CD4-positive, alpha-beta memory T cell (primary cell): ENCODE results near the gene MAP1B. TPM values are rescaled to one million over a fixed set of nuclear protein-coding genes. Genes with fewer than 3 reads are reported as not detected.

Experiments
- CTCF ChIA-PET: fragments of 350-600 bp; sonication (Branson Sonifier 250); formaldehyde crosslinking; loops from one replicate; lab custom pipeline; 2021; ENCODE audit warnings: inconsistent platforms; ENCODE audit not compliant: partially characterized antibody; lab: Charles Lee
- POLR2A ChIA-PET: fragments of 350-600 bp; sonication (Branson Sonifier 250); formaldehyde crosslinking; loops from one replicate; lab custom pipeline; 2021; ENCODE audit not compliant: partially characterized antibody; lab: Charles Lee
- DNase-seq, 5 donors: peaks; one replicate each; pipeline versions ENCODE4 v3.0.0 to v3.0.0-alpha.2; 2020 to 2022; ENCODE audit warnings: mixed read lengths in 1 of 5
- H3K27ac ChIP-seq: one replicate; pipeline ENCODE4 v1.7.0; 2013; ENCODE audit warnings: low read depth, low read length
- H3K27me3 ChIP-seq: 2 replicates; pipeline ENCODE4 v1.7.0; 2013; ENCODE audit warnings: mild to moderate bottlenecking, low read length, moderate library complexity; ENCODE audit not compliant: insufficient read depth
- H3K36me3 ChIP-seq: 2 replicates; pipeline ENCODE4 v1.7.0; 2013; ENCODE audit warnings: mild to moderate bottlenecking, low read length, moderate library complexity; ENCODE audit not compliant: insufficient read depth
- H3K4me1 ChIP-seq: 2 replicates; pipeline ENCODE4 v1.7.0; 2013; ENCODE audit warnings: mild to moderate bottlenecking, low read length, moderate library complexity; ENCODE audit not compliant: insufficient read depth
- H3K4me3 ChIP-seq, 2 donors: one replicate each; pipeline ENCODE4 v1.7.0; 2013; ENCODE audit warnings: low read length in 2 of 2, mild to moderate bottlenecking in 1 of 2
- H3K9me3 ChIP-seq, 2 donors: one replicate each; pipeline ENCODE4 v1.7.0; 2013; ENCODE audit warnings: low read length in 2 of 2, control low read depth in 1 of 2; ENCODE audit not compliant: control insufficient read depth in 1 of 2
- H3K27ac Mint-ChIP-seq, 7 donors: one replicate each; pipeline ENCODE4 v1.8.0; 2020 to 2021; ENCODE audit warnings: mixed read lengths in 7 of 7, mild to moderate bottlenecking in 6 of 7, inconsistent platforms in 3 of 7, moderate library complexity in 3 of 7
- H3K27me3 Mint-ChIP-seq, 2 donors: one replicate each; pipeline ENCODE4 v1.8.0; 2020 to 2021; ENCODE audit warnings: mixed read lengths in 2 of 2
- H3K36me3 Mint-ChIP-seq, 2 donors: one replicate each; pipeline ENCODE4 v1.8.0; 2020 to 2021; ENCODE audit warnings: mixed read lengths in 2 of 2, inconsistent platforms in 1 of 2, mild to moderate bottlenecking in 1 of 2
- H3K4me1 Mint-ChIP-seq, 4 donors: one replicate each; pipeline ENCODE4 v1.8.0; 2020 to 2021; ENCODE audit warnings: mixed read lengths in 4 of 4, mild to moderate bottlenecking in 1 of 4
- H3K4me3 Mint-ChIP-seq, 8 donors: one replicate each; pipeline ENCODE4 v1.8.0; 2020 to 2021; ENCODE audit warnings: mixed read lengths in 8 of 8, mild to moderate bottlenecking in 7 of 8, moderate library complexity in 6 of 8, inconsistent platforms in 3 of 8
- H3K9me3 Mint-ChIP-seq, 8 donors: one replicate each; pipeline ENCODE4 v1.8.0; 2020 to 2021; ENCODE audit warnings: mixed read lengths in 8 of 8, mild to moderate bottlenecking in 5 of 8, inconsistent platforms in 3 of 8, moderate library complexity in 1 of 8
- intact Hi-C: fragments of 100-400 bp; cut with micrococcal nuclease; formaldehyde crosslinking; loops from one replicate; pipeline ENCODE4 v1.15.1; 2023
- polyA plus RNA-seq, 2 donors: library from polyadenylated mRNA; unstranded; fragments of 300-500 nt; fragmentation: Illumina TruSeq; gene quantifications; one replicate each; pipeline ENCODE4 v1.2.3, GENCODE V29; 2021
- total RNA-seq, 2 experiments: library from RNA; stranded (reverse); gene quantifications; one replicate each; pipeline ENCODE4 v1.2.3, GENCODE V29; 2021

Gene MAP1B
- total and polyA plus RNA-seq, 4 experiments from 2014 or later, result 0.13 to 0.25 TPM; not detected in 2

- Histone ChIP-seq H3K36me3 (no peaks in the 10 kb centered on the region), H3K9me3 (no peaks in the 10 kb centered on the region), H3K27me3 (no peaks in the 10 kb centered on the region), H3K4me3 (no peak overlapping the region), H3K4me1 (no peaks in the 10 kb centered on the region), H3K27ac (no peak overlapping the region)
- no peak for DNase-seq
- no peak overlapping the region for H3K4me3 Mint-ChIP-seq
- H3K27me3 Mint-ChIP-seq, result peaks cover 8 to 19% of the 10 kb centered on the region in 2 donors
- H3K9me3 Mint-ChIP-seq, result peaks cover 0 to 3% (median 0%) of the 10 kb centered on the region in 8 donors
- CTCF ChIA-PET, result no interaction called here
- no peak overlapping the region for H3K27ac Mint-ChIP-seq
- no peaks in the 10 kb centered on the region for H3K36me3 Mint-ChIP-seq
- POLR2A ChIA-PET, result no interaction called here
- intact Hi-C loops, result no loop called here
- no peaks in the 10 kb centered on the region for H3K4me1 Mint-ChIP-seq
These were observed 39.4 kb upstream of the MAP1B start for GRCh38 chr5:72067682-72068470.

GRCh38 chr5:72070529-72070928, 36.7 kb upstream of the MAP1B start:
- H3K27ac Mint-ChIP-seq, result no peak overlapping the region
- H3K9me3 ChIP-seq, result no peaks in the 10 kb centered on the region
- H3K9me3 Mint-ChIP-seq, result no peaks in the 10 kb centered on the region
- peaks cover 8 to 18% of the 10 kb centered on the region in 2 donors for H3K27me3 Mint-ChIP-seq
- intact Hi-C loops, result no loop called here
- ChIA-PET CTCF (no interaction called here), POLR2A (no interaction called here)
- no peaks in the 10 kb centered on the region for H3K4me1 Mint-ChIP-seq
- H3K36me3 Mint-ChIP-seq, result no peaks in the 10 kb centered on the region
- no peak for DNase-seq
- H3K4me1 ChIP-seq, result no peaks in the 10 kb centered on the region
- no peak overlapping the region for H3K27ac ChIP-seq
- H3K36me3 ChIP-seq, result no peaks in the 10 kb centered on the region
- no peak overlapping the region for H3K4me3 Mint-ChIP-seq
- H3K4me3 ChIP-seq, result no peak overlapping the region
- no peaks in the 10 kb centered on the region for H3K27me3 ChIP-seq

- Mint-ChIP-seq H3K9me3 (no peaks in the 10 kb centered on the region), H3K36me3 (no peaks in the 10 kb centered on the region), H3K4me3 (no peak overlapping the region), H3K27me3 (peaks cover 5 to 11% of the 10 kb centered on the region in 2 donors), H3K4me1 (no peaks in the 10 kb centered on the region), H3K27ac (no peak overlapping the region)
- Histone ChIP-seq H3K36me3 (no peaks in the 10 kb centered on the region), H3K4me1 (no peaks in the 10 kb centered on the region), H3K27ac (no peak overlapping the region), H3K27me3 (no peaks in the 10 kb centered on the region), H3K4me3 (no peak overlapping the region), H3K9me3 (no peaks in the 10 kb centered on the region)
- CTCF ChIA-PET, result no interaction called here
- intact Hi-C loops, result no loop called here
- POLR2A ChIA-PET, result no interaction called here
- DNase-seq, result no peak
These were observed 35.4 kb upstream of the MAP1B start for GRCh38 chr5:72071906-72072305.

DNA sequence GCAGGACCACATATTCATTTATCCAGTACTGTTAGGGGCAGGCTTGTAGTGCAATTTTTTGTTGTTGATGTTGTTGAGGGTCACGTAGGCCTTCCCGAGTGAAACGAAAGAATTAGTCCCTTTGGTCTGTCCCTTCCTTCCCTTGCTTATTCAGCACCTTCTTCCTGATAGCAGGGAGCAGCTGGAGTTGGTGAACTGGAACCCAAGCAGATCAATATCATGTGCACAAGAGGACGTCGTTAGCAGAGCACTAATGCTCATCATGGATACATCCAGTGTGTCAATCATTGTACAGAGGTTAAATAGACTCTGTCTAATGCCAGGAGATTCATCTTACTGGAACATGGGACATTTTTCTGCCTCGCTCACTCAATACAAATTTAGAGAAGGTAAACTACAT, 33.0 kb upstream of the MAP1B start:
- peaks cover 4 to 20% of the 10 kb centered on the region in 2 donors for H3K27me3 Mint-ChIP-seq
- H3K27ac Mint-ChIP-seq, result no peak overlapping the region
- H3K36me3 Mint-ChIP-seq, result no peaks in the 10 kb centered on the region
- no peaks in the 10 kb centered on the region for H3K9me3 Mint-ChIP-seq
- no peaks in the 10 kb centered on the region for H3K36me3 ChIP-seq
- H3K4me3 ChIP-seq, result no peak overlapping the region
- no peaks in the 10 kb centered on the region for H3K9me3 ChIP-seq
- ChIA-PET CTCF (no interaction called here), POLR2A (no interaction called here)
- intact Hi-C loops, result no loop called here
- no peaks in the 10 kb centered on the region for H3K4me1 Mint-ChIP-seq
- H3K4me3 Mint-ChIP-seq, result no peak overlapping the region
- no peak overlapping the region for H3K27ac ChIP-seq
- no peak for DNase-seq
- H3K27me3 ChIP-seq, result no peaks in the 10 kb centered on the region
- H3K4me1 ChIP-seq, result no peaks in the 10 kb centered on the region

DNA sequence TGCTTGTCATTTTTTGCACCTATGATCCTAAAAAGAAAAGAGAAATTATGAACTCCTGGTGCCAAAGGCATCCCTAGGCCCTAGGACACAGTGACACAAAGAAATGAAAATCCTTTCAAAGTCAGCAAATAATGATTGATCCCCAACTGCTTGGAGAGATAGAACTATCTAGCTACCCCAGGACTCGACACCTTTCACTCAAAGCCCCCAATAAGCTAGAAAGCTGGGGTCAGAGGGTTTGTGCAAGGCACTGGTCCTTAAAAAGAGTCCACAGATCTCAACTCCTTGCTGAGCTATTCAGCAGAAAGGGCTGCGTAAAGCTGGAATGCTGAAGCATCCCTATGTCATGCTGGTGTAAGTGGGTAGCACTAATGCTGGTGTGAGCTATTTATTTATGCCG, 31.8 kb upstream of the MAP1B start:
- H3K9me3 Mint-ChIP-seq, result no peaks in the 10 kb centered on the region
- intact Hi-C loops, result no loop called here
- Histone ChIP-seq H3K27ac (no peak overlapping the region), H3K36me3 (no peaks in the 10 kb centered on the region), H3K4me3 (no peak overlapping the region), H3K9me3 (no peaks in the 10 kb centered on the region), H3K4me1 (no peaks in the 10 kb centered on the region), H3K27me3 (no peaks in the 10 kb centered on the region)
- ChIA-PET POLR2A (no interaction called here), CTCF (no interaction called here)
- peaks cover 6 to 24% of the 10 kb centered on the region in 2 donors for H3K27me3 Mint-ChIP-seq
- no peak for DNase-seq
- H3K27ac Mint-ChIP-seq, result no peak overlapping the region
- no peaks in the 10 kb centered on the region for H3K4me1 Mint-ChIP-seq
- H3K36me3 Mint-ChIP-seq, result no peaks in the 10 kb centered on the region
- H3K4me3 Mint-ChIP-seq, result no peak overlapping the region

DNA sequence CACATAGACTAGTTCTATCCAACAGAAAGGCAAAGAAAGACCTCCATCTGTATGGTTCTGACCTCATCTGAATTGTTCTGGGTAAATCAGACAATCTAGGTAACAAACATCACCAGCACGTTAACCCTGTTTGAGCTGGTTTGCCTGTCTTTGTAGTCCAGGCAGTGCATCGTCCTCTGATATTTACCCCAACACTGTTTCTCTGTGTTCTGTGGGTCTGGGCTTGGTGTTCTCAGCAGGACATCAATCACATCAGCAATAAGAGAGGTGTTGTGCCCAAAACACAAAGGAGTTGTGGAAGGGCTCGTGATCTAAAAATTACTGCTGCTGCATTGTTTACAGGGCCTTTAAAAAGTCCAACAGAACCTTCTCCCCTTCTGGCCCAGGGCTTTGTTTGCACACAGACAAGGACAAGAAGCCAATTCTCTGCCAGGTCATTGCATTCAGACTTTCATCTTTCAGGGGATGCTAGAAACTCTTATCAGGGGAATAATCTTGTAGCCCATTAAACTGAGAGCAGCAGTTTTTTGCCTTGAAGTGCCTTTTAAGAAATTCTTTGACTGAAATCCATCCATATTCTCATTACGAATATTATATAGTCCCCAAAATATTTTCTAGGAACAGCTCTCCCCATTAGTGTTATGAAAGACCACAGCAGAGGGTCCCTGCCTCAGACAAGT, 30.5 kb upstream of the MAP1B start:
- H3K36me3 Mint-ChIP-seq, result no peaks in the 10 kb centered on the region
- Histone ChIP-seq H3K9me3 (no peaks in the 10 kb centered on the region), H3K4me3 (no peak overlapping the region), H3K36me3 (no peaks in the 10 kb centered on the region), H3K27ac (no peak overlapping the region), H3K4me1 (no peaks in the 10 kb centered on the region), H3K27me3 (no peaks in the 10 kb centered on the region)
- POLR2A ChIA-PET, result no interaction called here
- H3K9me3 Mint-ChIP-seq, result no peaks in the 10 kb centered on the region
- H3K4me3 Mint-ChIP-seq, result no peak overlapping the region
- H3K27ac Mint-ChIP-seq, result no peak overlapping the region
- H3K27me3 Mint-ChIP-seq, result peaks cover 6 to 24% of the 10 kb centered on the region in 2 donors
- H3K4me1 Mint-ChIP-seq, result no peaks in the 10 kb centered on the region
- intact Hi-C loops, result no loop called here
- CTCF ChIA-PET, result no interaction called here
- DNase-seq, result no peak

DNA sequence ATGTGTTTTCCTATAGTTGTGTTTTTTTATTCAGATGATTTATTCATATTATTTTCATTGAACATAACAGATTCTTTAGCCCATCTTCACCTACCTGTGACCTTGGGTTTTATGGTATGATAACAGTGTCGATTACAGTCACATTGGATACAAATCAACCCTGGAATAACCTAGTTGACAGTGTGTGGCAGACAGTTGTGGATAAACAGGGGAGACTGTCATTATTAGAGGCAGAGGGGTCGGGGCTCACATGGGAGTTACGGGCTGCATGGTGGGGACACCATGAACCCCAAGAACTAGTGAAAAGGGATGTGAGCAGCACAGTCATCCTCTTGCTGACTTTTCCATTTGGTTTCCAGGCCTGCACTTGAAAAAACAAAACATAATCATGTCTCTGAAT, 29.9 kb upstream of the MAP1B start:
- Histone ChIP-seq H3K4me3 (no peak overlapping the region), H3K27me3 (no peaks in the 10 kb centered on the region), H3K4me1 (no peaks in the 10 kb centered on the region), H3K36me3 (no peaks in the 10 kb centered on the region), H3K27ac (no peak overlapping the region), H3K9me3 (no peaks in the 10 kb centered on the region)
- CTCF ChIA-PET, result no interaction called here
- no peak overlapping the region for H3K27ac Mint-ChIP-seq
- POLR2A ChIA-PET, result no interaction called here
- intact Hi-C loops, result no loop called here
- no peak for DNase-seq
- no peaks in the 10 kb centered on the region for H3K36me3 Mint-ChIP-seq
- H3K4me3 Mint-ChIP-seq, result no peak overlapping the region
- H3K4me1 Mint-ChIP-seq, result no peaks in the 10 kb centered on the region
- peaks cover 12 to 23% of the 10 kb centered on the region in 2 donors for H3K27me3 Mint-ChIP-seq
- H3K9me3 Mint-ChIP-seq, result no peaks in the 10 kb centered on the region
